Measurements from ENCODE around the gene SPA17. TPM values are rescaled to one million over a fixed set of nuclear protein-coding genes. Genes with fewer than 3 reads are reported as not detected.

SPA17 gene
- total RNA-seq, 2 donors from 2014 or later: 8.4 to 10.7 TPM

GRCh38 chr11:124681421-124681820 lies 7.7 kb downstream of the SPA17 start:
- TF ChIP-seq, protein P1, sequence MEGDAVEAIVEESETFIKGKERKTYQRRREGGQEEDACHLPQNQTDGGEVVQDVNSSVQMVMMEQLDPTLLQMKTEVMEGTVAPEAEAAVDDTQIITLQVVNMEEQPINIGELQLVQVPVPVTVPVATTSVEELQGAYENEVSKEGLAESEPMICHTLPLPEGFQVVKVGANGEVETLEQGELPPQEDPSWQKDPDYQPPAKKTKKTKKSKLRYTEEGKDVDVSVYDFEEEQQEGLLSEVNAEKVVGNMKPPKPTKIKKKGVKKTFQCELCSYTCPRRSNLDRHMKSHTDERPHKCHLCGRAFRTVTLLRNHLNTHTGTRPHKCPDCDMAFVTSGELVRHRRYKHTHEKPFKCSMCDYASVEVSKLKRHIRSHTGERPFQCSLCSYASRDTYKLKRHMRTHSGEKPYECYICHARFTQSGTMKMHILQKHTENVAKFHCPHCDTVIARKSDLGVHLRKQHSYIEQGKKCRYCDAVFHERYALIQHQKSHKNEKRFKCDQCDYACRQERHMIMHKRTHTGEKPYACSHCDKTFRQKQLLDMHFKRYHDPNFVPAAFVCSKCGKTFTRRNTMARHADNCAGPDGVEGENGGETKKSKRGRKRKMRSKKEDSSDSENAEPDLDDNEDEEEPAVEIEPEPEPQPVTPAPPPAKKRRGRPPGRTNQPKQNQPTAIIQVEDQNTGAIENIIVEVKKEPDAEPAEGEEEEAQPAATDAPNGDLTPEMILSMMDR (IDR thresholded peaks at IDR 0.05): no peak
- Histone ChIP-seq H3K36me3 (no peaks in the 10 kb centered on the region), H3K27ac (no peak overlapping the region), H3K4me3 (no peak overlapping the region), H3K9ac (ENCODE audit: low read depth in 2 of 2, low read length in 2 of 2) (no peak overlapping the region), H3K4me1 (no peaks in the 10 kb centered on the region), H3K9me3 (no peaks in the 10 kb centered on the region), H3K27me3 (no peaks in the 10 kb centered on the region)
- no peak for DNase-seq
- intact Hi-C loops (cut with DNase I): no loop called here

DNA sequence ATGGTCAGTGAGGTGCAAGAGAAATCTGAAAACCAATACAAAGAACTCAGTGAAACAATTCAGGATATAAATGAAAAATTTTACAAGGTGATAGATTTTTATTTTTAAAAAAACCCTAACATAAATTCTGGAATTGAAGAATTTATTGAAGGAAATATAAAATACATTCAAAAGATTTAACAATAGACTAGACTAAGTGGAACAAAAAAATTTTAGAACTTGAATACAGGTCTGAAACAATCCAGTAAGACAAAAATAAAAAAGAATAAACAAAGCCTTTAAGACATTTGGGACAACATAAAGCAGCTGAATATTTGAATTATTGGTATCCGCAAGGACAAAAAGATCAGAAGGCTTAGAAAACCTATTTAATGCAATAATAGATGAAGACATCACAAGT lies 8.7 kb downstream of the SPA17 start:
- TF ChIP-seq, protein P1 (IDR thresholded peaks at IDR 0.05): no peak
- Histone ChIP-seq H3K9me3 (no peaks in the 10 kb centered on the region), H3K4me3 (no peak overlapping the region), H3K36me3 (no peaks in the 10 kb centered on the region), H3K27ac (no peak overlapping the region), H3K27me3 (no peaks in the 10 kb centered on the region), H3K4me1 (no peaks in the 10 kb centered on the region), H3K9ac (ENCODE audit: low read depth in 2 of 2, low read length in 2 of 2) (no peak overlapping the region)
- intact Hi-C loops (cut with DNase I): no loop called here
- DNase-seq: no peak

DNA sequence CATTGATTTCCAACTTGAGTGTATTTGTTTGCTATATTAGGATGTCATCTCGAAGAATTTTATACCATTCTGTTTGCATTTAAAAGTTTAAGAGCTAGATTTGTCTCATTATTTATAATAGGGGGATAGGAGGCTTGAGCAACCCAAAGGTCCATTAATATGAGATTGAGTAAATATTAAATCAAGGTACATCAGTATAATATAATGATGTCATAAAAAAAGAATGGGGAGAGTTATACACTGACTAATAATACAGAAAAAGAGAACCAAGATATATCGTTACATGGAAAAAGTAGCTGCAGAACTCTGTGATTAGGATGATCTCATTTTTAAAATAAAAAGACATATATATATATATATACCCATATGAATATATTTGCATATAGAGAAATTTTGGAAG lies 19.4 kb downstream of the SPA17 start:
- Histone ChIP-seq H3K4me3 (no peak overlapping the region), H3K9ac (ENCODE audit: low read depth in 2 of 2, low read length in 2 of 2) (no peak overlapping the region), H3K9me3 (no peaks in the 10 kb centered on the region), H3K27me3 (no peaks in the 10 kb centered on the region), H3K36me3 (no peaks in the 10 kb centered on the region), H3K4me1 (no peaks in the 10 kb centered on the region), H3K27ac (no peak overlapping the region)
- no peak for DNase-seq
- TF ChIP-seq, protein P1 (IDR thresholded peaks at IDR 0.05): no peak
- intact Hi-C loops (cut with DNase I): no loop called here

DNA sequence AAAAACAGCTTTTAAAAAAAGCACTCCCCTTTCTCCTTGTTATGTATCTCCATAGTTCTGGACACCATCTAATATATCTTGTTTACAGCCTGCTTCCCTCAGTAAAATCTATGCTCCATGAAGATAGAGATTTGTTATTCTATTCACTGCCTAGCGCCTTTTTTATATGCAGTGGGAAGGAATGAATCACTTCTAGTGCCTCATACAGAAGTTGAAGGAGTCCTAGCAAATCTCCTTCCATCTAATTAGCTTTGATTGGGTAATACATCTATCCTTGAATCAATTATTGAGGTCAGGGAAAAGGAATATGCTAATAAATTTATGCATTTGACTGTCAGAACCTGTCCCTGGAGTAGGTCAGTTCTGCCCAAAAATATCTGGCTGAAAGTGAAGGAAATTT lies 25.8 kb downstream of the SPA17 start:
- DNase-seq: no peak
- intact Hi-C loops (cut with DNase I): no loop called here
- Histone ChIP-seq H3K4me3 (no peak overlapping the region), H3K4me1 (no peaks in the 10 kb centered on the region), H3K9me3 (no peaks in the 10 kb centered on the region), H3K27me3 (no peaks in the 10 kb centered on the region), H3K36me3 (no peaks in the 10 kb centered on the region), H3K27ac (no peak overlapping the region), H3K9ac (ENCODE audit: low read depth in 2 of 2, low read length in 2 of 2) (no peak overlapping the region)
- TF ChIP-seq, protein P1 (IDR thresholded peaks at IDR 0.05): no peak

DNA sequence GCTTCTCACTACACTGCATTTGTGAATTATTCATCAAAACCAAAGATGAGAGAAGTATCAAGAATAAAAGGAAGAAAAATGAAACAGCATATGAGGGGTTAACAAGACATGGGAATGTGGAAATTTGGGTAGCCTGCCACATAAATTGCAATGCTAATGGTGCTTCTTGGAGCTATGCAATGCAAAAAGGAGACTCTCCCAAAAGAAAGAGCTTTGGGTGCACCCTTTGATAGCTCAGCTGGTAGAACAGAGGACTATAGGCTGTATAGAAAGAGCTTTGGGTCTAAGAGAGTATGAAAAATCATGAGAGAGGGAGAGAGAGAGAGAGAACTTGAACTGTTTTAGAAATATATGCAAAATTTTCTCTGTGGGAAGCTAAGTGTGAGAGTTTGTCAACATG lies 26.3 kb downstream of the SPA17 start:
- Histone ChIP-seq H3K4me1 (no peaks in the 10 kb centered on the region), H3K9me3 (no peaks in the 10 kb centered on the region), H3K9ac (ENCODE audit: low read depth in 2 of 2, low read length in 2 of 2) (no peak overlapping the region), H3K36me3 (no peaks in the 10 kb centered on the region), H3K27ac (no peak overlapping the region), H3K4me3 (no peak overlapping the region), H3K27me3 (no peaks in the 10 kb centered on the region)
- no peak for DNase-seq
- TF ChIP-seq, protein P1 (IDR thresholded peaks at IDR 0.05): no peak
- intact Hi-C loops (cut with DNase I): no loop called here

- no peak overlapping the region for H3K27ac ChIP-seq
- no peaks in the 10 kb centered on the region for H3K27me3 ChIP-seq
- H3K4me3 ChIP-seq: no peak overlapping the region
- DNase-seq: no peak
- no peaks in the 10 kb centered on the region for H3K4me1 ChIP-seq
- H3K36me3 ChIP-seq: no peaks in the 10 kb centered on the region
- no peaks in the 10 kb centered on the region for H3K9me3 ChIP-seq
- intact Hi-C loops (cut with DNase I): no loop called here
- TF ChIP-seq, protein P1 (IDR thresholded peaks at IDR 0.05): no peak
- H3K9ac ChIP-seq (ENCODE audit: low read depth in 2 of 2, low read length in 2 of 2): no peak overlapping the region
Observed at GRCh38 chr11:124707829-124708228, 34.1 kb downstream of the SPA17 start.

Data from colonic mucosa (tissue), 4 donors.